ENCODE data around the gene MCU.
"Not testable (repeated sequence)": the region's sequence is repeated elsewhere in the genome, so short reads cannot be mapped to it uniquely, and the experiment has no call there.

MCU gene

DNA sequence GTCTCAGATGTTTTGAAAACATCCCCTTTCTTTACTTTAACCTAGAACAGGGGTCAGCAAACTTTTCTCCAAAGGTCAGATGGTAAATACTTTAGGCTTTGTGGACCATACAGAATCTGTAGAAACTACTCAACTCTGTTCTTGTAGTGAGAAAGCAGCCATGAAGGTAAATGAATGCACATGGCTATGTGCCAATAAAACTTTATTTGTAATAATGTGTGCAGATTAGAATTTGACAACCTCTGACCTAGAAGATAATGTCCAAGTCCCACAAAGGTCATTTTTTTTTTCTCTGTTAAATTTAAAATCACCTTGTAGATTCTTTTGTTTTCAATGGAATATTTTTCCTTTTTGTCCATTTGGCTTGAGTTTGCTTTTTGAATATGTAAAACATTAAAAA is 218.8 kb downstream of the MCU start:
- no peak for DNase-seq

DNA sequence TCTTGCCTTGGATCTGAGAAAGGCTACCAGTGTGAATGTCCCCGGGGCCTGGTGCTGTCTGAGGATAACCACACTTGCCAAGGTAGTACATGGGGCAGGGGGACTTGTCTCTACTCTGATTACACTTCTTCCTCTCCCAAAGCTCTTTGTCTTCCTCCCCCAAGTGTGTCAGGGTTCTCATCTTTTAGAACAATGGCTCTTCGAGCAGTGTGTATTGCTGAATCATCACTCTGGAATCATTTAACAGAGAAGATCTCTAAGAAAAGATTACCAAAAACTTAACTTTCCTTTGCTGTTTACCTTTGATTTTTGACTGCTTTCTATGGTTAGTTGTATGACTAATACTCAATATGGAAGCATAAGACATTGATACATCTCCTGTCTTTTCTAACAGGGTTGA is 219.8 kb downstream of the MCU start:
- no peak for DNase-seq

- DNase-seq = no peak
Measured at GRCh38 chr10:72912736-72913135, 220.8 kb downstream of the MCU start.

DNA sequence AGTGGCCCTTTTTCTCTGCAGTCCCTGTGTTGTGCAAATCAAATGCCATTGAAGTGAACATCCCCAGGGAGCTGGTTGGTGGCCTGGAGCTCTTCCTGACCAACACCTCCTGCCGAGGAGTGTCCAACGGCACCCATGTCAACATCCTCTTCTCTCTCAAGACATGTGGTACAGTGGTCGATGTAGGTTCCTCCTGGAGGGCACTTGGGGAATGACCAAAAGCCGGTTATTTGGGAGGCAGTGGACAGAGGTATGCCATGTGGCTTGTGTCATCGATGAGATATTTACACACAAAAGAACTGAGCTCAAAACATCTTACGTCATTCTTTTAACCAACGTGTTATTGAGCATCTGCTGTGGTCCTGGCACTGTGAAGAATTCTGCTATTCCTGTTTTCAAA is 221.3 kb downstream of the MCU start:
- DNase-seq = no peak

GRCh38 chr10:72917201-72917600 is 225.3 kb downstream of the MCU start:
- not testable (repeated sequence) for DNase-seq

DNA sequence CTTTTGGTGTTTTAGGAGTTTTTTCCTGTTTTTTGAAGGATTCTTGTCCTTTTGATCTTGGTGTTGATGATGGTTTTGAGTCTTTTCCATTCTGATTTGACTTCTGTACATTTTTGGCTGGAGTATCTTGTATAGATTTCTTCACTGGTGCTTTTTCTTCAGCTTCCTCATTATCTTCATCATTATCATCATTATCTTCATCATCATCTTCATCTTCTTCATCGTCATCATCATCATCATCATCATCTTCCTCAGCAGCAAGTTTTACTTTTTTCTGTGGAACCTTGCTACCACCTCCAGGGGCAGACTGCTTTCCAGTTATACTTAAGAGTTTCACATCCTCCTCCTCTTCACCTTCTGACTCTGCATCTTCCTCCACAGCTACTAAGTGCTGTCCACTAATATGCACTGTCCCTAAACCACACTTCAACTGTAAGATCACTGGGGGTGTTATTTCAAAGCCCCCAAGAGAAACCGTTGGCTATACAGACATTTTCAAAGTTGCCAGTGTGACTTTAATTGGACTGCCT is 225.9 kb downstream of the MCU start:
- DNase-seq = not testable (repeated sequence)

- DNase-seq = no peak
Measured at GRCh38 chr10:72918352-72918751, 226.4 kb downstream of the MCU start.

DNA sequence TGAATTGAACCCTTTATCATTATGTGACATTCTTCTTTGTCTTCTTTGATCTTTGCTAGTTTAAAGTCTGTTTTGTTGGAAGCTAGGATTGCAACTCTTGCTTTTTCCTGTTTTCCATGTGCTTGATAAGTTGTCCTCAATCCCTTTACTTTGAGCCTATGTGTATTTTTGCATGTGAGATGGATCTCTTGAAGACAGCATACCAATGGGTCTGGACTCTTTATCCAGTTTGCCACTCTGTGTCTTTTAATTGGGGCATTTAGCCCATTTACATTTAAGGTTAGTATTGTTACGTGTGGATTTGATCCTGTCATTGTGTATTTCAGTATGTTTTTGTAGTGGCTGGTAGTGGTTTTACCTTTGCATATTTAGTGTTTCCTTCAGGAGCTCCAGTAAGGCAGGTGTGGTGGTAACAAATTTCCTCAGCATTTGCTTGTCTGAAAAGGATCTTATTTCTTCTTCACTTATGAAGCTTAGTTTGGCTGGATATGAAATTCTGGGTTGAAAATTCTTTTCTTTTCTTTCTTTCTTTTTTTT is 229.3 kb downstream of the MCU start:
- DNase-seq = not testable (repeated sequence)

DNA sequence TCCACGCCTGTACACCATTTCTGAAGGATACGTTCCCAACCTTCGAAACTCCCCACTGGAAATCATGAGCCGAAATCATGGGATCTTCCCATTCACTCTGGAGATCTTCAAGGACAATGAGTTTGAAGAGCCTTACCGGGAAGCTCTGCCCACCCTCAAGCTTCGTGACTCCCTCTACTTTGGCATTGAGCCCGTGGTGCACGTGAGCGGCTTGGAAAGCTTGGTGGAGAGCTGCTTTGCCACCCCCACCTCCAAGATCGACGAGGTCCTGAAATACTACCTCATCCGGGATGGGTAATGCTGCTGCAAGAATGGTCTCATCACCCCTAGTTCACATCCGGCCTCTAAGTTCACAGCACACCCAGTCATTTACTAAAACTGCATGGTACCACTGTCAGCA is 232.4 kb downstream of the MCU start:
- no peak for DNase-seq

DNA sequence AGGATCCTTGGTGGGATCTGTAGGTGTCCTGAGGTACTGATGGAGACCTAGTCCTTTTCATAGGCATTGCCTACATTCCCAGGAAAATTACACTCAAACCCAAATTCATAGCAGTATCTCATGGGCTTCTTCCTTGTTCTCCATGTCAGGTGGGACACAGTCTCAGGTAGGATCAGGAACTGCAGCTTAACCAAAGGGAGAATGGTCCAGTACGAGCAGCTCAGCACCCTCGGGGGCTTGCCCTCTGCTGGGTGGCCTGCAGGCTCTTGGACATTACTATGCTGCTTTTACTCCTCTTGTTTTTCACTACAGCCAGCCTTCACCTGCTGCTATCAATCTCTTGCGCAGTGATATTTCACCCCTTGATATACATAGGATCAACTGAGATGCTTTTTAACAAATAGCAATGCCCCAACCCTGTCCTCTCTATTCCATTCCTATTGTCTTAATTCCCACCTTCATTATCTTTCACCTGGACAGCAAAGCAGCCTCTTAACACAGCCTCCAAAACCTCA is 234.1 kb downstream of the MCU start:
- no peak for DNase-seq

DNA sequence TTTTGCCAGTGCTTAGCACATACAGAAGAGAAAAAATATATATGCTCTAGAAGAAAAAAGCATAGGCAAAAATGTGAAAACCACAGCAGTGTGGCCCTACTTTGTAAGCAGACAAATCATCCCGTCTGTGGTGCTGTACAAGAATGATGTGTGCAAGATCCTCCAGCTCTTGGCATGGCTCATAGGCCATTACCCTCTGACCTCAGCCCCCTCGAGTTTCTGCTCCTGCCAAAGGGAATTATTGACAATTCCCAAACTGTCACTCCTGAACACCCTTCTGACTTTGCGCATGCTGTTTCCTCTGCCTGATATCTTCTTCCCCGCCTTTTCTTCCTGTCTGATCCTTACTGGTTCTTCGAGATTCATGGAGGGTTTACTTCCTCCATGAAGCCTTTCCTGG is 235.5 kb downstream of the MCU start:
- no peak for DNase-seq

- no peak for DNase-seq
Measured at GRCh38 chr10:72928798-72929197, 236.9 kb downstream of the MCU start.

DNA sequence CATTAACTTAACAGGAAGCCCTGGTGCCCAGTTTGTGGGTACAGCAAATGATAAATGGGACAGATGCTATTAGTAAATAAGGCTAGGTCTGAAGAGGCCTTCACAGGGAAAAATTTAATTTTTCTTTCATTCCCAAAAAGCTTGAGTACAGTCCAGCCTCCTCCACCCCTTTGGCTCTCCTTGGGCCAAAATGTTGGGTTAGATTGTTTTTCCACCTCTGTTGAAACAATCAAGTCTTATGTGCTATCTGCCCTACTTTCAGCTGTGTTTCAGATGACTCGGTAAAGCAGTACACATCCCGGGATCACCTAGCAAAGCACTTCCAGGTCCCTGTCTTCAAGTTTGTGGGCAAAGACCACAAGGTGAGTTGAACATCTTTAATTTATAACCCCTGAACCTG is 238.3 kb downstream of the MCU start:
- DNase-seq = no peak

DNA sequence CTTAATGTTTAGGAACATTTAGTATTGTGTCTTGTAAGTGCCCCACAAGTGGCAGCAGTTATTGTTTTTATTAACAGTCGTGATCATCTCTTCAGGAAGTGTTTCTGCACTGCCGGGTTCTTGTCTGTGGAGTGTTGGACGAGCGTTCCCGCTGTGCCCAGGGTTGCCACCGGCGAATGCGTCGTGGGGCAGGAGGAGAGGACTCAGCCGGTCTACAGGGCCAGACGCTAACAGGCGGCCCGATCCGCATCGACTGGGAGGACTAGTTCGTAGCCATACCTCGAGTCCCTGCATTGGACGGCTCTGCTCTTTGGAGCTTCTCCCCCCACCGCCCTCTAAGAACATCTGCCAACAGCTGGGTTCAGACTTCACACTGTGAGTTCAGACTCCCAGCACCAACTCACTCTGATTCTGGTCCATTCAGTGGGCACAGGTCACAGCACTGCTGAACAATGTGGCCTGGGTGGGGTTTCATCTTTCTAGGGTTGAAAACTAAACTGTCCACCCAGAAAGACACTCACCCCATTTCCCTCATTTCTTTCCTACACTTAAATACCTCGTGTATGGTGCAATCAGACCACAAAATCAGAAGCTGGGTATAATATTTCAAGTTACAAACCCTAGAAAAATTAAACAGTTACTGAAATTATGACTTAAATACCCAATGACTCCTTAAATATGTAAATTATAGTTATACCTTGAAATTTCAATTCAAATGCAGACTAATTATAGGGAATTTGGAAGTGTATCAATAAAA is 240.5 kb downstream of the MCU start:
- DNase-seq = no peak

- no peak for DNase-seq
Measured at GRCh38 chr10:72935361-72935760, 243.4 kb downstream of the MCU start.
